ENCODE measurements around the gene CENPU.
"Not testable (repeated sequence)": the region's sequence is repeated elsewhere in the genome, so short reads cannot be mapped to it uniquely, and the experiment has no call there.

Gene CENPU

DNA sequence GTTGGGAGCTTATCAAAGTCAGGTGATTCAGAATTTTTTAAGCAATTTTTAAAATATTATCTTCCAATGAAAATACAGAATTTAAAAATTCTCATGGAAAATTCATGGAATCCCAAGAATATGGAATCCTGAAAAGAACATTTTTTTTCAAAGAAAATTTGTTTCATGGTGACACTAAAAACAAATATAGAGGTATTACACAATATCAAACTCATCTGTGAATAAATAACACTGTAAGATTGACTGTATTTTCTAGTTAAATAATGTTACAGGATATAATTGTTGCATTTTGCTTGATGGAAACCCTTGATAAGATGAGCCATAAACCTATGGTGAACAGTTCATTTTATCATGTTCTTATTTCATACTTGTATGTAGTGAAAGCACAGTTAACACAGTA, 72.9 kb downstream of the CENPU start:
- no peak for DNase-seq

DNA sequence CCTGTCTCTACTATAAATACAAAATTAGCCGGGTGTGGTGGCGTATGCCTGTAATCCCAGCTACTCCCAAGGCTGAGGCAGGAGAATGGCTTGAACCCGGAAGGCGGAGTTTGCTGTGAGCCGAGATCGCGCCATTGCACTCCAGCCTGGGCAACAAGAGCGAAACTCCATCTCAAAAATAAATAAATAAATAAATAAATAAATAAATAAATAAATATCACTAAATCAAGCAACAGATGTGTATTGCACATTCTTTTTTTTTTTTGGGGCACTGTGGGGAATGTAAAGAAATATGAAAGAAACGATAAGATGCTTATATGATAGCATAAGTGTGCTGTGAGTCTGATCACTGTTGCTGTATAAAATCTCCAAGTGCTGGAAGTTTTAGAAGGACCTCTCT, 76.1 kb downstream of the CENPU start:
- not testable (repeated sequence) for DNase-seq

DNA sequence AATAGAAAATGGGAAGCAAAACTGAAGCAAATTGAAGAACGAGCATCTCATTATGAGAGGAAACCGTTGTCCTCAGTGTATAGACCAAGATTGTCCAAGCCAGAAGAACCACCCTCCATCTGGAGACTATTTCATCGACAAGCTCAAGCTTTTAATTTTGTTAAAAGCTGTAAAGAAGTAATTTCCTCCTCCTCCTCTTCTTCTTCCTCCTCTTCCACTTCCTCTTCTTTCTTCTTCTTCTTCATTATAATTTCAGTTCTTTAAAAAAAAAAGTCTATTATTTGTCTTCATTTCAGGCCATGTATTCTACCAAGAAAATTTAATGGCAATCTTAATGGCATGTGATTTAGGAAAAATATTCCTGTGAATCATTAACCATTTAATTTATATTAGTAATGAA, 76.8 kb downstream of the CENPU start:
- no peak for DNase-seq

DNA sequence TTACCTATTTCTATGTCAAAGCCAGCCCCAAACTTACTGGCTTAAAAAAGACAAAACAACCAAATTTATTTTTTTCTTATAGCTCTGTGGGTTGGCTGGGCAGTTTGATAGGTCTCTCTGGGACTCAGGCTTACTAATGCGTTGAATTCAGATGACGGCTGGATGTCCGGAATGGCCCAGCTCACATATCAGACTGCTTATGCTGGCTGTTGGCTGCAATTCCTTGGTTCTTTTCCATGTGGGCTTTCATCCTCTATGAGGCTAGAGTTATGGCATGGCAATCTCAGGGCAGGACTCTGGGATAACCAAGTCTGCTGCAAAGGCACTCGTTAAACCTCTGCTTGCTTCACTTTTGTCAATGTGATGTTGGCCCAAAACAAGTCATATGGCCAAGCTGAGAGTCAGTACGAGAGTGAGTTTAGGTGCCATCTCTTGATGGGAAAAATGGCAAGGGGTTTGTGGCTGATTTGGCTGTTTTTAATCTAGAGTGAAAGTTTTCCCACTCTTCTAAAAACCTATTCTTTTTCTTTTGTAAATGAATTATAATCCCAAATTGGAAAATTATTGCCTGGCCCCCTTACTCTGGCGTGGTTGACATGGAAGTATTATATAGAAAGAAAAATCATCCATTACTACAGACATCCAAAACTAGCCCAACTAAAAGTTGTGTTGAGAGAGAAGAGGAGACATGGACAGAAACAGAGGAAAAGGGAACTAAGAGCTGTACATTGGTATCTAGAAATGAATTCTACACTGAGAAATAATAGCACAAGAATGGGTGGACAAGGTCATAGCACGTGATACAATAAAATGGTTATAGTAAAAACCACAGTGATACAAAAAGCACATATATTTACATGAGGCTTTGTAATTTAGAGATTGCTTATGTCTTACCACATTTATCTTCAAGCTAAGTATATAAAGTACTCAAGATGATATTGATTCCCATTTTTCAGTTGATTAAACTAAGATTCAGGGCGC, 77.7 kb downstream of the CENPU start:
- DNase-seq = no peak

DNA sequence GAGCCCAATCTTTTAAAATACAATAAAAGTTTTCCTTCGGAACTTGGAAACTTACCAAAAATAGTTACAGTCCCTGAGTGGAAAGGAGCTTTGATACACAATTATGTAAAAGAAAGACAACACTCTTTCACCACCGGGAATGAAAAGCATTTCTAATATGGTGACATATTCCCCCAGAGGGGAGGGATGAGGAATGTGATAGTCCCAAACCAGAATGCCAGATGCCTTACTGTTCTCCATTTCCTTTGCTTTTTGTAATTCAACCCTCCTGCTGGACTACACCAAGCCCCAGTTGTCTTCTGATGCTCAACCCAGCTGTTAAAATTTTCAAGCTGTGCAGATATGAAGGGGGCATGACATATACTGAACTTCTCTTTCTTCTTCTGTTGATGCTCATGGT, 80.2 kb downstream of the CENPU start:
- DNase-seq = no peak

- DNase-seq = not testable (repeated sequence)
Observed at GRCh38 chr4:184652681-184653080, 81.2 kb downstream of the CENPU start.

DNA sequence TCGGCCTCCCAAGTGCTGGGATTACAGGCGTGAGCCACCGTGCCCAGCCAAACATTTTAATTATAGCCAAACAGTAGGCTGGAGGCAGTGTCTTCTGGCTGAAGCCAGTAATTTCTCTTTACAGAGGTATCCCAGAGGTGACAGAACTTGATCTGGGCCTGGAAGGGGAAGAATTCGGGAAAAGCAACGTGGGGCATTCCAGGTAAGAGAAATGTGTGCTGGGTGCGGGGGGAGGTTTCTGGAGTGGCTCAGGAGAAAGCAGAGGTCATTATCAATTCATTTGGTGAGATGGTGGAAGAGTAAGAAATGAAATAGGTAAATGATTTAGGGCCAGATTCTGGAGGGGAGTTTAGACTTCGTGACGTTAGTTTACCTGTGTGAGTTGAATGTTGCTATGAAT, 82.0 kb downstream of the CENPU start:
- no peak for DNase-seq

GRCh38 chr4:184649971-184650855, 83.7 kb downstream of the CENPU start:
- DNase-seq = no peak

DNA sequence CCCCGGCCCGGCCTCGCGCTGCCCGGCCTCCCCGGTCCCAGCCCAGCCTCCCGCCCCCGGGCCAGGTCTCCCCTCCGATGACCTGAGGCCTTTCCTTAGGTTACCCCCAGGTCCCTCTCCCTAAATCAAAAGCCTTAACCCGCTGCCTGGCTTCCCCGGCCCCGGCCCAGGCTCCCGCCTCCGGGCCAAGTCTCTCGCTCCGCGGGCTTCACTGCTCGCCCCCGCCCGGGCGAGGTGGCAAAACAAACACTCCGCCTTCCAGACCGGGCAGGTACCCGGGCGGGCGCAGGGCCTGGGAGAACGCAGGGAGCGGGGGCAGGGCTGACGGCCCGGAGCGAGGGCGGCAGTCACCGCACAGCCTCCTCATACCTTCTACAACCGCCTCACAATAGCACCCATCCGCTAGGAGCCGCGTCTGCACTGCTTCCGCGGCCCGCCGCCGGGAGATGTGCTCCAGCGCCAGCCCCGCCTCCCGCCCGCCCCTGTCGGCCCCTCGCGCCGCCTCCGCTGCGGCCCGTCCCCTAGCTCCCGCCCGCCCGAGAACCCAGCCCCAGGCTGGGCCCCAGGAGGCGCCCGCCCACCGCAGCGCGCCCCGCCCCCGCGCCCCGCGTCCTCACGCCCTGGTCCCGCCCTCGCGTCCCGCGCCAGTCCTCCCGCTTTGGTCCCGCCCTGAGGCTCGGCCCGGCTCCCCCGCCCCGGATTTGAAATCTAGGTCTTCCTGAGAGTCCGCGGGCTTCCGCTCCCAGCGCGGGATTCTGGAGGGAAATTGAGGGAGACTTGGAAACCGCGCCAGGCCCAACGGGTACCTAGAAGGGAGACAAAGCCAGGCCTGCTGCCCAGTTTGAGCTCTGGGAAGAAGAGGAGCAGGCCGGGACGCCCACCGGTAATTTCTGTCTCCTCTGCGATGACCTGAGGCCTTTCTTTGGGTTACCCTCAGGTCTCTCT, 84.6 kb downstream of the CENPU start, which contains the start of the genes CASP3 and PRIMPOL:
Gene CASP3, minus strand, starts transcription at position 422 of the 945 bp plus-strand sequence. CDS start 10,994 bp downstream, outside the sequence.
Gene PRIMPOL, plus strand, starts transcription at position 713 of the 945 bp plus-strand sequence. CDS start 7,403 bp downstream, outside the sequence.
- DNase-seq = peak; percentile 85

DNA sequence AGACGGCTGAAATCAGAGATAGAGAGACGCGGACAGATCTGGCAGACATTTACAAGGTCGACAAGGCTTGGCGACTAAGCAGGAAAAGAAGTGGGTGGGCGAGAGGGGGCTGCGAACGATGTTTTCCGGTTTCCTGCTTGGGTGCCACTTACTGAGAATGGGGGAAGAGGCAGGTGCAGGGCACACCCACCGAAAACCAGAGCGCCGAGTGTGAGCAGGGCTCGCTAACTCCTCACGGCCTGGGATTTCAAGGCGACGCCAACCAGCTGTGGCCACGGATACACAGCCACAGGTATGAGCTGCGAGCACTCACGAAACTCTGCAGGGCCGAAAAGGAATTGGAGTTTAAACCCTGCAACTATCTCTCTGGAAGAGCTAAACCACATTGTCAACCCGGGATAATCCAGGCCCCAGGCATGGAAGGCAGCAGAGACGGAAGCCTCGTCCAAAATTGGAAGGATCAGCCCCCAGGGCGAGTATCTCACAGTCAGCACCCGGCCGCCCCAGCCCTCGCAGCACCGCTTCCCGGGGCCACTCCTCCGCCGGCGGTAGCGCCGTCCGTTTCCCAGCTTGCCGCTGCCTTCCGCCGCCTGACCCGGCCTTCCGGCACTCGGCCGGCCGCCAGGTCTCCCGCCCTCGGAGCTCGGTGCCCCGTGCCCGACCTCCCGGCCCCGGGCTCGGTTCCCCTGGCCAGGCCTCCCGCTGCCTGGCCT, 85.4 kb downstream of the CENPU start:
- peak; percentile 3 for DNase-seq

- no peak for DNase-seq
Observed at GRCh38 chr4:184648054-184648312, 85.9 kb downstream of the CENPU start.

- no peak for DNase-seq
Observed at GRCh38 chr4:184647266-184648053, 86.4 kb downstream of the CENPU start.

DNA sequence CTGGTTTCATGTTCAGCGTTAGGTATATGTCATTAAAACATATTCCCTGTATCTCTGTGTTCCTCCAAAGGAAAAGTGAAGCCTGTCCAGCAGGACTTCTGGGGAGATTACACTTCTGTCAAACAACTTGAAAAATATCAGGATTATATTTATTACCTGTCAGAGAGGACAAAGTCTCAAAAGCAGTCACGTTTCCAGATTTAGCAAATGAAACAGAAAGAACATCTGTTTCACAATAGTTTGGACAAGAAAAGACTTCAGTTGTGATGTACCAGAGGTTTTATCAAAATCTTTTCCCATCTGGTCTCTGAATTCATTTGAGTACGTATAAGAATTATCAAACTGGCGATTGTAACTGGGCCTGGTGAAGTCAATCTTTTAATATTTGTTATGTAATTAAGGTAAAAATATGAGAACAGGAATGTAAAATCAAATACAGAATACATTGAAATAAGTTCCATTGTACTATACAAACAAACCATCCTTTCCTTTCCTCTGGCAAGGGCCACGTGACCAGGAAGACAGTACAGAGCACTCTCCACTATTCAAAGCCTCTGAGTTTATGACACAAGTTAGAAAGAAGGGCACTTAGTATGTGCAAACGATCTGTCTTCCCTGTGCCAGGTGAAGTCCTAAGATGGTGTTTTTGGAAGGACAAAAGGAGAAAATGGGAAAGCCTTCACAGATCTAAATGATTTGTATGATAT, 87.8 kb downstream of the CENPU start:
- no peak for DNase-seq

- peak; percentile 12 for DNase-seq
Observed at GRCh38 chr4:184644553-184645307, 89.2 kb downstream of the CENPU start.

All from NCI-H2107 (cell line).